Activated naive CD4-positive, alpha-beta T cell treated with anti-CD3 and anti-CD28 coated beads, Interleukin-2, amount 10 ng/mL, durations not matched to agents 7 days and 5 days (primary cell): Measurements from ENCODE around the gene SAP30L.
A peak's percentile ranks its signal among the peaks of the same experiment; 100 is the strongest.

Experiments
- CTCF ChIA-PET: fragments of 350-600 bp; sonication (Branson Sonifier 250); formaldehyde crosslinking; loops from one replicate; lab custom pipeline; 2021; ENCODE audit warnings: antibody characterized with exemption; lab: Charles Lee
- DNase-seq: peaks from one replicate; pipeline ENCODE4 v3.0.0-alpha.2; 2020
- H3K27ac Mint-ChIP-seq: one replicate; pipeline ENCODE4 v1.8.0; 2021; ENCODE audit warnings: mild to moderate bottlenecking, moderate library complexity, mixed read lengths
- H3K27me3 Mint-ChIP-seq: one replicate; pipeline ENCODE4 v1.8.0; 2021; ENCODE audit warnings: mild to moderate bottlenecking, mixed read lengths
- H3K36me3 Mint-ChIP-seq: one replicate; pipeline ENCODE4 v1.8.0; 2021; ENCODE audit warnings: mixed read lengths
- H3K4me1 Mint-ChIP-seq: one replicate; pipeline ENCODE4 v1.8.0; 2021; ENCODE audit warnings: mixed read lengths
- H3K4me3 Mint-ChIP-seq: one replicate; pipeline ENCODE4 v1.8.0; 2021; ENCODE audit warnings: mild to moderate bottlenecking, moderate library complexity, mixed read lengths
- H3K9me3 Mint-ChIP-seq: one replicate; pipeline ENCODE4 v1.8.0; 2021; ENCODE audit warnings: mixed read lengths

The SAP30L gene, protein sequence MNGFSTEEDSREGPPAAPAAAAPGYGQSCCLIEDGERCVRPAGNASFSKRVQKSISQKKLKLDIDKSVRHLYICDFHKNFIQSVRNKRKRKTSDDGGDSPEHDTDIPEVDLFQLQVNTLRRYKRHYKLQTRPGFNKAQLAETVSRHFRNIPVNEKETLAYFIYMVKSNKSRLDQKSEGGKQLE

DNA sequence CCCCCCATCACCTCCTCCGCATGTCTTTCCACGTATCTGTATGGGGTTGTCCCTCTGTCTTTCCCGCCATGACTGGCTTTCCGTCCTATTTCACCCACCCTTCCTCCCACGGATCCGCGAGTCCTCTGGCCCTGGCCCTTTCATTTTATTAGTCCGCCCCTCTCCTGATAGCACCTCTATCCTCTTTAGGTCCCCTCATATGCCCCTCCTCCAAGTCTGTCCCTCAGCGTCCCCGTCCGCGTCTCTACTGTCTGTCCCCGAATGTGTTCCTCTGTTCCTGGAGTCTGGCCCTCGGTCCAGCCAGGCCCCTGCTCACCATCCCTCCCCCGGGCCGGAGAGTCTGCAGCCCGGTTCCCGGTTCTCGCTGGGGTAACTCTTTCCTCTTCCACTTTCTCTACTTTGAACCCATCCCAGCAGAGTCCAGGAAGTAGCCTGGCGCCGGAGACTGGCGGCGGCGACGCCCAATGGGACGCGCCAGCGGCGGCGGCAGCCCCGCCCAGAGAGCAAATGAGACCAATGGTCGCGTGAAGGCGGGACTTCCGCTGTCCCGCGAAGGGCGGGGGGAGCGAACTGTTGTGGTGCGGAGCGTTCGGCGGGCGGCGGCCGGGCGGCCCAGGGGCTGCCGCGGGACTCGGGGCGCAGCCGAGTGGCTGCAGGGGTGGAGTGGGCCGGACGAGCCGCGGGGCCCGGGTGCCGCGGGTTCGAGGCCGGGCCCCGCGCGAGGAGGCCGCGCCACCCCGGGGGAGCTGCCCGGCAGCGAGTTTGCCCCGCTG is at the start of gene SAP30L:
Gene SAP30L, plus strand, starts transcription at position 576 of the 773 bp plus-strand sequence. CDS start 608 bp downstream, outside the sequence.
- peaks cover 45% of the 10 kb centered on the region for H3K4me1 Mint-ChIP-seq

DNA sequence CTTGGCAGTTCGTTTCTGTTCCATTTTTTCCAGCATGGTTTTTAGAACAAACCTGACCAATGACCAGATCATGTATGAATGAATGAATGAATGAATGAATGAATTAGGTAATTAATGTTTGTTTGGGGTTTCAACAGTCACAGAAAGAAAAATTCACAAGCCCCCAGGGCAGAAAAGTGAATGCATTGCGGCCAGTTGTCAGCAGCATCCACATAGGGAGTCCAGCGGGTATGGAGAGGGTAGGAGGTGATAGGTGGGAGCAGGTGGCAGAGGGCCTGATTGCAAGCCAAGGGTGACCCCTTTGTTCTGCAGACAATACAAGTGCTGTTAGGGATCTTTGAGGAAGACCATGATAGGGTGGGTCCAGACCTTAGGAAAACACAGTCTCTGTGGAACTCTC is 49.7 kb upstream of the SAP30L start:
- no peaks in the 10 kb centered on the region for H3K9me3 Mint-ChIP-seq
- H3K4me3 Mint-ChIP-seq: no peak overlapping the region
- H3K27me3 Mint-ChIP-seq: no peaks in the 10 kb centered on the region
- peaks cover 9% of the 10 kb centered on the region for H3K36me3 Mint-ChIP-seq
- DNase-seq: no peak
- CTCF ChIA-PET: no interaction called here
- H3K4me1 Mint-ChIP-seq: peaks cover 4% of the 10 kb centered on the region
- no peak overlapping the region for H3K27ac Mint-ChIP-seq

More for the DNA sequence above, at the start of gene SAP30L:
- CTCF ChIA-PET: interaction anchor here (1.2 kb wide), 1 partner anchor 373 kb away, joined by 3 read pairs; no protein-coding TSS in a partner anchor
- peak within 1 kb of the TSS; percentile 97 for H3K4me3 Mint-ChIP-seq
- H3K9me3 Mint-ChIP-seq: no peaks in the 10 kb centered on the region
- peaks cover 34% of the 10 kb centered on the region for H3K36me3 Mint-ChIP-seq
- peak within 1 kb of the TSS; percentile 90 for H3K27ac Mint-ChIP-seq
- H3K27me3 Mint-ChIP-seq: no peaks in the 10 kb centered on the region
- DNase-seq: peak; percentile 96

DNA sequence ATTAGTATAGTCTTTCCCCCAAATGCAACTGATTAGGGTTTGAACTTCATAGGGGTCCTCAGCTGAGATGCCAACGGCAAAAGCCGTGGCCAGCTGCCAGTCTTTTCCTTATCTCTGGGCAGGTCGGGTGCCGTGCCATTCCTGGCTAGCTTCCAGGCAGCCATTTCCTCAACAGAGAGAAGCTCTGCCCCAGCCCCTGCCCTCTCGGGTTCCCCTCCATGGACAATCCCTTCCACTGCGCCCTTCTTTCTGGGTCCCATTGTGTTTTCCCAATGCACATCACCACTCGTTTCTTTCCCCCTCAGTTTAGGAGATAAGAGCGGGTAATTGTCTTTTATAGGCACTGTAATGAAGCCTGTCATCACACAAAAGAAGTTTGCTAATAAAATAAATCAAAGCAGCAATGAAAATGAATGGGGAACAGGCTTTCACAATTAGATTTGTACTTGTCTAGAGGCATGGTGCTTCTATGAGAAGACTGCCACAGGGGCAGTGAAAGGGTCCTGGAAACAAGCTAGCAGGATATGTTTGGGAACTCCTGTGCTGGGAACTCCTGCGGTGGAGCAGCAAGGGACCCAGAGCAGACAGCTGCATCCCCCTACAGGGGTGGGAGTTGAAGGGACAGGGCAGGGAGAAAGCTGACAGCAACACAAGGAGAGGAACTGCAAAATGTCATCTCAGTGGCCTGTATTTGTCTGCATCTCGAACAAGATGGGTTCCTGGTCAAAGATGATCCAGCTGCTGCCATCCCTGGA is 48.0 kb upstream of the SAP30L start:
- DNase-seq: no peak
- Mint-ChIP-seq H3K36me3 (peaks cover 2% of the 10 kb centered on the region), H3K4me3 (no peak overlapping the region), H3K4me1 (peaks cover 4% of the 10 kb centered on the region), H3K27ac (no peak overlapping the region), H3K27me3 (no peaks in the 10 kb centered on the region), H3K9me3 (no peaks in the 10 kb centered on the region)
- CTCF ChIA-PET: interaction anchor here (1.1 to 1.8 kb wide), 3 partner anchors 15 to 424 kb away, joined by 3 to 8 read pairs (median 3); no protein-coding TSS in a partner anchor

DNA sequence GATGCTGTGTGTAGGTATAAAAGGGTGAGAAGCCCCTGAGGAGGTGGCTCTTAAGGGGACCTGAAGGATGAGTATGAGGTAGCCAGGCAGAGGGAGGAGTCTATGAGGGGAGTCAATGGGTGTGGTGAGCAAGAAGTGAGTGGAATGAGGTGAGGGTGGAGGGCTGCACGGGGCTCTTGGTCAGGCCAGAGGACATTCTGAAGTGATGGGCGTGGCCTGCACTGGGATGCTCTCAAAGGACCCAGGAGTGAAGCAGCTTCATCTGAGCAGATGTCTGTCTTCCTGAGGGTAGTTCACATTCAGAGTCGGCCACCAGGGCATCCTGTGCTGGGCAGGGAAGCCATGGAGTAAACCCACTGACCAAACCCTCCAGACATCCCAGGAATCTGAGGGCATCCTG is 45.1 kb upstream of the SAP30L start:
- Mint-ChIP-seq H3K4me3 (no peak overlapping the region), H3K4me1 (peaks cover 7% of the 10 kb centered on the region), H3K27me3 (no peaks in the 10 kb centered on the region), H3K9me3 (no peaks in the 10 kb centered on the region), H3K27ac (no peak overlapping the region), H3K36me3 (peaks cover 2% of the 10 kb centered on the region)
- DNase-seq: no peak
- CTCF ChIA-PET: interaction anchor here (1.1 kb wide), 1 partner anchor 211 kb away, joined by 3 read pairs; no protein-coding TSS in a partner anchor

DNA sequence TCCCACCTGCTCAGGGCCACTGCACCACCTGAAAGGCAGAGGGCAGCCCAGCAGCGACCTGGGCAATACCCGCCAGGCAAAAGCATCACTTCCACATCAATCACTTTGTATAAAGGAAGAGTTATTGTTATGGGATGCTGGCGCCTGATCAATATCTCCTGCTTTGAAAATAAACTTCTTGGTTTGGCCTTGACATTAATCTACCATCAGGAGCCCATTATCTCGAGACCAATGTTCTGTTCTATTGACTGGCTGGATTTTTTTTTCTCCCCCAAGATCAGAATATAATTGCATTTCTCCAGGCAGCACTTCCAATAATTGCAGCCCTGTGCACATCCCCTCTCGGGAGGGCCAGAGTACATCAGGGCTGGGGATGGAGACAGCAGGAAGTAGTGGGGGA is 44.4 kb upstream of the SAP30L start:
- CTCF ChIA-PET: interaction anchor here (1.1 kb wide), 1 partner anchor 212 kb away, joined by 3 read pairs; no protein-coding TSS in a partner anchor
- H3K27ac Mint-ChIP-seq: no peak overlapping the region
- H3K4me1 Mint-ChIP-seq: peaks cover 8% of the 10 kb centered on the region
- DNase-seq: no peak
- H3K9me3 Mint-ChIP-seq: no peaks in the 10 kb centered on the region
- no peak overlapping the region for H3K4me3 Mint-ChIP-seq
- H3K36me3 Mint-ChIP-seq: no peaks in the 10 kb centered on the region
- H3K27me3 Mint-ChIP-seq: no peaks in the 10 kb centered on the region

DNA sequence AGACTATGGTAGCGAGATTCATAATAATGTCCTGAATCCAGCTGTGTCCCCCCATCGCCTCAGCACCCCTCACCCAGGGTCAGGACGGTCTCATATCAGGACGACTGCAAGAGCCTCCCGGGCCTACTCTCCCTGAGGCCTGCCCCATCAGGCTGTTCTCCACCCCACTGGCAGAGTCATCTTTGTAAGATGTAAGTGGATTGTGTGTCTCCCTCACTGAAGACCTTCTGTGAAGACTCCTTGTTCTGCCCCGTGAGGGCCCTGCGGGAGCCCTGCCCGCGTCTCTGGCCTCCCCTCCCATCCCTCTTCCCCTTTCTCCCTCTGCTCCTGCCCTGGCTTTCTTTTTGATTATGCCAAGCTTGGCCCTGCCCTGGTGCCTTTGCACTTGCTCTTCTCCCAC is 43.9 kb upstream of the SAP30L start:
- no peaks in the 10 kb centered on the region for H3K27me3 Mint-ChIP-seq
- CTCF ChIA-PET: interaction anchor here (1.1 kb wide), 1 partner anchor 213 kb away, joined by 3 read pairs; no protein-coding TSS in a partner anchor
- no peak overlapping the region for H3K4me3 Mint-ChIP-seq
- peaks cover 8% of the 10 kb centered on the region for H3K4me1 Mint-ChIP-seq
- no peak for DNase-seq
- no peak overlapping the region for H3K27ac Mint-ChIP-seq
- no peaks in the 10 kb centered on the region for H3K9me3 Mint-ChIP-seq
- no peaks in the 10 kb centered on the region for H3K36me3 Mint-ChIP-seq

DNA sequence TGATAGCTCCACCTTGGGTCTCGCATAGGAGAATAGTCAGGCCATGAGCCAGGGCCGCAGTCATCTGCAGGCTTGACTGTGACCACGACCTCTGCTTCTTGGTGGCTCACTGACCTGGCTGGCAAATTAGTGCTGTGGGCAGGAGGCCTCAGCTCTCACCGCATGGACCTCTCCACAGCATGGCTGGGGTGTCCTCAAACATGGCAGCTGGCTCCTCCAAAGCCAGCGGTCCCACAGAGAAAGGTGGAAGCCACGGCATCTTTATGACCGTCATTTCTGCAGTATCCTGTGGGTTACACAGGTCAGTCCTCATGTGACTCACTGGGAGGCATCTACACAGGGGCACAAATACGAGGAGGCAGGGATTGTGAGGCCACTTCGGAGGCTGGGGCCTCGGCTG is 43.2 kb upstream of the SAP30L start:
- no peak for DNase-seq
- no peaks in the 10 kb centered on the region for H3K36me3 Mint-ChIP-seq
- H3K4me3 Mint-ChIP-seq: no peak overlapping the region
- no peak overlapping the region for H3K27ac Mint-ChIP-seq
- peaks cover 8% of the 10 kb centered on the region for H3K4me1 Mint-ChIP-seq
- no peaks in the 10 kb centered on the region for H3K9me3 Mint-ChIP-seq
- H3K27me3 Mint-ChIP-seq: no peaks in the 10 kb centered on the region
- CTCF ChIA-PET: interaction anchor here (3.4 to 3.6 kb wide), 2 partner anchors 222 to 328 kb away, joined by 26 to 81 read pairs; no protein-coding TSS in a partner anchor

DNA sequence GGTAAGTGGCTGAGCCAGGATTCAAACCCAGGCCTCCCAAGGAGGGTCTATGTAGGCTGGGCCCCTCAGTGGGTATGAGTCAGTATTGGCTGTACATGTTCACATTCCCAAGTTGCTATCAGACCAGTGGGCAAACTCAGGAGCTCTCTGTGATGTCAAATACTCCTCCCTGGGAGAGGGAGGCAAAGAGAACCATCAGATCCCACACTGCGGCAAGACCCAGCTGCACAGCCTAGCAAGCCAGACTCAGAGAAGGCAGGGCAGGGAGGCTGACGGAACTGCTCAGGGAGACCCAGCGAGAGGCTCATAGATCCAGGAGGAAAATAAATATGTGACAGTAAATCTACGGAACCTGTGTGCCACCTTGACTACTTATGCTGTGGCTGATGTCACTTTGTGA is 42.6 kb upstream of the SAP30L start:
- Mint-ChIP-seq H3K9me3 (no peaks in the 10 kb centered on the region), H3K27me3 (no peaks in the 10 kb centered on the region), H3K27ac (no peak overlapping the region), H3K4me1 (peaks cover 8% of the 10 kb centered on the region), H3K4me3 (no peak overlapping the region), H3K36me3 (no peaks in the 10 kb centered on the region)
- CTCF ChIA-PET: interaction anchor here (2.1 to 3.6 kb wide), 6 partner anchors 9 to 429 kb away, joined by 7 to 81 read pairs (median 26); partner anchors contain the start of gene GALNT10
- no peak for DNase-seq

DNA sequence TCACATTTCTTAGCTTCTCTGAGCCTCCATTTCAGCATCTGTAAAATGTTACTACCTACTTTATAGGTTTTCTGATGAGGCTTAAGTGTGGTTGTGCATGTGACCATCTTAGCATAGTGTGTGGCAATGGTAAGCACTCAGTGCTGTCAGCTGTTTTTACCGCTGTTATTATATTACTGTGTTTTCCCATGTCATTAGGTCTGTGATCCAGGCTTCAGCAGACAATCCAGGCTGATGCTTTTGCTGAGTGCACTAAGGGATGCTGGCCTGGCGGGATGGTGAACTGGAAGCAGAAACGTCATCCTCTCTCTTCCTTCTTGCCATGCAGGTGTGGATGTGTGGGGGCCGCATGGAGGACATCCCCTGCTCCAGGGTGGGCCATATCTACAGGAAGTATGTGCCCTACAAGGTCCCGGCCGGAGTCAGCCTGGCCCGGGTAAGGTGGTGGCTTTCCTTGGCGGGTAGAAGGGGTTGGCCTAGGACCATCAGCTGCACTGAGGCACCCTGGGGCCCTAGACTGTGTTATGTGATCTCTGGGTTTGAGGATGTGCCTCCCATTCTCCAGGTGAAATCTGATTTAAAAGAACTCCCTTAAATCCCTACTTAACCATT is 41.9 kb upstream of the SAP30L start:
- CTCF ChIA-PET: interaction anchor here (0.9 to 3.6 kb wide), 14 partner anchors 10 to 429 kb away, joined by 3 to 81 read pairs (median 6); partner anchors contain the start of gene GALNT10
- Mint-ChIP-seq H3K4me3 (no peak overlapping the region), H3K4me1 (peaks cover 8% of the 10 kb centered on the region), H3K27ac (no peak overlapping the region), H3K9me3 (no peaks in the 10 kb centered on the region), H3K27me3 (no peaks in the 10 kb centered on the region), H3K36me3 (no peaks in the 10 kb centered on the region)
- no peak for DNase-seq

DNA sequence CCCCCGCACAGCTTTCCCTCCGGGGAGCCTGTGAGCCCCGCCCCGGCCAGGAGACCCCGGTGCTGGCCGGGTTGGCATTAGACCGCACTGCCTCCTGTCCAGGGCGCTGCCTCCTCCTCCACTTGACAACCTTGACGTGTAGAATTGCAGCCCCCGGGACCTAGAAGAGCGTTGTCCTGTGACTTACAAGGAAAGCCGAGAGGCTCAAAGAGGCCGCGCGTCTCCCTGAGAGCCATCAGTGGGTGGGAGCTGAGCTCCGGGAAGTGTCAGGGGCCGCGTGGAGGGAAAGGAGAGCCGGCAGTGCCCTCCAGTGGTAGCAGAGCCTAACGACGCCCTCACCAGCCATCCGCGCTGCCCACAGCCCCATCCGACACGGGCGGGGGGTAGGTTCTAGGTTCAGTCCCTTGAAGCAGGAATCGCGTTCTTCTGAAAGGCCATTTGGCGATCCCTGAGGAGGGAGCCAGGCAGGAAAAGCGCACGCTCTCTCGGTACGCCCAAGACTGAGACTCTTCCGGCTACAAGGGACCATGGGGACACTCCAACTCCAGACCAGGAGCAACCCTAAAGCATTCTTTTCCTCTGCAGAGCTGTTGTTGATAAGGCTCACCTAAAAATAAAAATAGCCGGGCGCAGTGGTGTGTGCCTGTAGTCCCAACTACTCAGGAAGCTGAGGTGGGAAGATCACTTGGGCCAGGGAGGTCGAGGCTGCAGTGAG is 40.6 kb upstream of the SAP30L start:
- Mint-ChIP-seq H3K4me3 (peak overlapping the region; percentile 15), H3K4me1 (peaks cover 8% of the 10 kb centered on the region), H3K36me3 (no peaks in the 10 kb centered on the region), H3K27me3 (no peaks in the 10 kb centered on the region), H3K9me3 (no peaks in the 10 kb centered on the region), H3K27ac (no peak overlapping the region)
- CTCF ChIA-PET: interaction anchor here (0.7 to 3.6 kb wide), 27 partner anchors 10 to 434 kb away, joined by 3 to 81 read pairs (median 4); partner anchors contain the start of gene GALNT10
- DNase-seq: peak; percentile 80

DNA sequence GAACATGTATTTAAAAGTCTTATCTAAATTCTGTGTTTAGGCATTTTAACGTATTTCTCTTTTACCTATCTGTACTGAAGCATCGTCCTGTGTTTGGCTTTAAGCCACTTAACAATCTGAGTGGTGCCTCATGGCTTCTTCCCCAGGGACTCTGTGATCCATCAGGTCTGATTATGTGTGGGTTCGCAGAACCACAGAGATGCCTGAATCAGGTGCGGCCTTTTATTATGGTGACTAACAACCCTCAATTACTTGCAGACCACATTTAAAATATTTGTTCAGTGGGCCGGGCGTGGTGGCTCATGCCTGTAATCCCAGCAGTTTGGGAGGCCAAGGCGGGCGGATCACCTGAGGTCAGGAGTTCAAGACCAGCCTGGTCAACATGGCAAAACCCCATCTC is 39.6 kb upstream of the SAP30L start:
- Mint-ChIP-seq H3K27ac (no peak overlapping the region), H3K36me3 (peaks cover 3% of the 10 kb centered on the region), H3K27me3 (no peaks in the 10 kb centered on the region), H3K4me3 (no peak overlapping the region), H3K9me3 (no peaks in the 10 kb centered on the region), H3K4me1 (peaks cover 8% of the 10 kb centered on the region)
- CTCF ChIA-PET: interaction anchor here (0.7 to 3.6 kb wide), 13 partner anchors 9 to 432 kb away, joined by 3 to 81 read pairs (median 10); partner anchors contain the start of gene GALNT10
- no peak for DNase-seq

DNA sequence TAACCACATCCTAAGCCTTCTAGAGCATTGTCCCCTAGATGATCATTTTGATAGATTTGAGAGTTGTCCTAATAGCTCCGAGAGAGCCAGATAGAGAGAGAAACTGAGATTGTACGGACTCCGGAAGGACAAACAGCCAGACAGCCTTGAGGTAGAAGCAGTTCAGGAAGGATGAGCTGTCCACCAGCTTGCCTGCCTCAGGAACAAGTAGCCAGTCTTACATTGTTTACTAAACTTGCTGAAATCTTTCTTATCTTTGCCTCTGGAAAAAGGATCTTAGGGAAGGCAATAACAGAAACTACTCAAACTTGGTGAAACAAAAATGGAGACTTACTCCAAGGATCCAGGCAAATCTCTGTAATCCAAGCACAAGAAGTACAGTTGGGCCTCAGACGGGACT is 39.0 kb upstream of the SAP30L start:
- Mint-ChIP-seq H3K4me1 (peaks cover 8% of the 10 kb centered on the region), H3K27ac (no peak overlapping the region), H3K36me3 (peaks cover 6% of the 10 kb centered on the region), H3K4me3 (no peak overlapping the region), H3K27me3 (no peaks in the 10 kb centered on the region), H3K9me3 (no peaks in the 10 kb centered on the region)
- no peak for DNase-seq
- CTCF ChIA-PET: interaction anchor here (1.1 to 2.4 kb wide), 3 partner anchors 227 to 337 kb away, joined by 3 to 10 read pairs (median 4); no protein-coding TSS in a partner anchor

DNA sequence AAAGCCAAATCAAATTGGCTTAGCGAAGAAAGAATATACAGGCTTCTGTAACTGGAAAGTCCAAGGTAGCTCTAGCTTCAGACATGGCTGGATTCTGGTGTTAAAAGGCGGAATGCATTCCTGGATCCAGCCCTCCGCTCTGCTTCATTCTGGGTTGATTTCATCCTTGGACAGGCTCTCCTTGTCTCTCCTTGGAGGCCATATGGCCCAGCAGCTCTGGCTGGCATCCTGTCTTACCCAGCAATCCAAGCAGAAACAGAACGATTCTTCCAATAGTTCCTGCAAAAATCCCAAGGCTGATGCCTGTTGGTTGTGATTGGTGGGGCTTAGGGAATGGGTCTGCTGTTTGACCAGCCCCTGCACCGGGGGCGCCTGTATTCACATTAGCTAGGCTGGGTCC is 37.0 kb upstream of the SAP30L start:
- DNase-seq: no peak
- Mint-ChIP-seq H3K9me3 (no peaks in the 10 kb centered on the region), H3K36me3 (peaks cover 20% of the 10 kb centered on the region), H3K27me3 (no peaks in the 10 kb centered on the region), H3K4me1 (peaks cover 8% of the 10 kb centered on the region), H3K4me3 (no peak overlapping the region), H3K27ac (no peak overlapping the region)
- CTCF ChIA-PET: interaction anchor here (0.8 to 2.4 kb wide), 2 partner anchors 336 to 433 kb away, joined by 4 to 10 read pairs; no protein-coding TSS in a partner anchor
